K562 (cell line): ENCODE data around the gene BLOC1S4. TPM values are rescaled to one million over a fixed set of nuclear protein-coding genes. Genes with fewer than 3 reads are reported as not detected.

Experiments
- ATF7 ChIP-seq: fragments of 450-650 bp; IDR thresholded peaks from 2 replicates; pipeline ENCODE4 v1.7.1; 2014; ENCODE audit warnings: mild to moderate bottlenecking, moderate library complexity
- CCNT2 ChIP-seq: IDR thresholded peaks from 2 replicates; pipeline ENCODE4 v1.6.1; 2011; ENCODE audit warnings: borderline replicate concordance, low read depth, mild to moderate bottlenecking, moderate library complexity, mixed read lengths, low read length; ENCODE audit not compliant: insufficient read length; ENCODE audit errors: extremely low read depth
- CEBPG ChIP-seq, 3 experiments: fragments of 200-800 bp in 1 of 3; sonication (Bioruptor generic) in 1 of 3; sonication (generic) in 1 of 3; formaldehyde crosslinking in 1 of 3; IDR thresholded peaks in 2 of 3; conservative IDR thresholded peaks in 1 of 3; 2 replicates each; pipeline versions ENCODE4 v1.6.1 to v1.8.0; 2016 to 2022; ENCODE audit warnings: missing compliant biosample characterization in 2 of 3, missing genetic modification characterization in 2 of 3, mild to moderate bottlenecking in 1 of 3, missing genetic modification reagents in 1 of 3
- CREM ChIP-seq: IDR thresholded peaks from 2 replicates; pipeline ENCODE4 v1.6.1; 2014; ENCODE audit warnings: antibody characterized with exemption, low read depth
- ETS2 ChIP-seq: IDR thresholded peaks from 2 replicates; pipeline ENCODE4 v1.6.1; 2016; ENCODE audit warnings: borderline replicate concordance, missing genetic modification characterization, mild to moderate bottlenecking, moderate library complexity, missing compliant biosample characterization; ENCODE audit not compliant: poor library complexity, severe bottlenecking
- KLF1 ChIP-seq: fragments of 450-650 bp; IDR thresholded peaks from 2 replicates; pipeline ENCODE4 v1.6.1; 2016; ENCODE audit warnings: missing genetic modification characterization, missing compliant biosample characterization
- L3MBTL2 ChIP-seq: fragments of 450-650 bp; IDR thresholded peaks from 2 replicates; pipeline ENCODE4 v1.6.1; 2016; ENCODE audit warnings: mild to moderate bottlenecking, moderate library complexity
- LARP7 ChIP-seq: fragments of 450-650 bp; IDR thresholded peaks from 2 replicates; pipeline ENCODE4 v1.6.1; 2016
- MYC ChIP-seq, 2 experiments: fragments of 250-450 bp in 1 of 2; sonication (Bioruptor Pico) in 1 of 2; IDR thresholded peaks; 2 replicates each; pipeline versions ENCODE4 v1.5.1 to v1.6.1; 2012 to 2021; ENCODE audit warnings: low read depth in 2 of 2, borderline replicate concordance in 1 of 2, improper control_type of control experiment in 1 of 2, low read length in 1 of 2, mild to moderate bottlenecking in 1 of 2, moderate library complexity in 1 of 2
- RBFOX2 ChIP-seq: fragments of 200-400 bp; formaldehyde crosslinking; IDR thresholded peaks from 2 replicates; pipeline ENCODE4 v1.6.1; 2017; ENCODE audit warnings: low read depth, mild to moderate bottlenecking, low read length, moderate library complexity
- ZNF445 ChIP-seq: fragments of 250-450 bp; sonication (Bioruptor Pico); IDR thresholded peaks from 2 replicates; pipeline ENCODE4 v1.4.0; 2020; ENCODE audit warnings: low read depth, mild to moderate bottlenecking, moderate library complexity
- polyA plus RNA-seq, 8 experiments: library from polyadenylated mRNA; depleted of rRNA in 4 of 8; stranded (reverse) in 5 of 8; unstranded in 3 of 8; fragments of >200 nt; fragmentation: Nextera tagmentation in 2 of 8; fragmentation: Illumina TruSeq in 1 of 8; extraction: Ambion mirVana in 2 of 8; extraction: Trizol in 1 of 8; gene quantifications; 2 replicates each; pipeline versions ENCODE4 v1.2.1 to v1.2.3, GENCODE V29; 2011 to 2014; ENCODE audit warnings: inconsistent platforms in 1 of 8, missing spikeins in 1 of 8
- total RNA-seq, 7 experiments: library from RNA; depleted of rRNA in 6 of 7; stranded (reverse); fragments of >200 nt in 6 of 7; fragmentation: Illumina TruSeq in 2 of 7; extraction: Trizol in 2 of 7; gene quantifications; 2 replicates each; pipeline versions ENCODE4 v1.2.1 to v1.2.3, GENCODE V29; 2011 to 2021; ENCODE audit warnings: low replicate concordance in 1 of 7
- TF ChIP-seq, protein P1 (sequence below): fragments of 450-650 bp; IDR thresholded peaks from 2 replicates; pipeline ENCODE4 v1.6.1; 2016; ENCODE audit warnings: mild to moderate bottlenecking, moderate library complexity
- TF ChIP-seq, protein P2 (sequence below): fragments of 250-450 bp; sonication (Bioruptor Pico); IDR thresholded peaks from 2 replicates; pipeline ENCODE4 v1.4.0; 2020

BLOC1S4 gene
- total and polyA plus RNA-seq, 9 of the 15 experiments (the other 6 are each of a cell fraction or from before 2014, with no cell fraction given) = 3.1 to 31.6 (median 11.2) TPM

DNA sequence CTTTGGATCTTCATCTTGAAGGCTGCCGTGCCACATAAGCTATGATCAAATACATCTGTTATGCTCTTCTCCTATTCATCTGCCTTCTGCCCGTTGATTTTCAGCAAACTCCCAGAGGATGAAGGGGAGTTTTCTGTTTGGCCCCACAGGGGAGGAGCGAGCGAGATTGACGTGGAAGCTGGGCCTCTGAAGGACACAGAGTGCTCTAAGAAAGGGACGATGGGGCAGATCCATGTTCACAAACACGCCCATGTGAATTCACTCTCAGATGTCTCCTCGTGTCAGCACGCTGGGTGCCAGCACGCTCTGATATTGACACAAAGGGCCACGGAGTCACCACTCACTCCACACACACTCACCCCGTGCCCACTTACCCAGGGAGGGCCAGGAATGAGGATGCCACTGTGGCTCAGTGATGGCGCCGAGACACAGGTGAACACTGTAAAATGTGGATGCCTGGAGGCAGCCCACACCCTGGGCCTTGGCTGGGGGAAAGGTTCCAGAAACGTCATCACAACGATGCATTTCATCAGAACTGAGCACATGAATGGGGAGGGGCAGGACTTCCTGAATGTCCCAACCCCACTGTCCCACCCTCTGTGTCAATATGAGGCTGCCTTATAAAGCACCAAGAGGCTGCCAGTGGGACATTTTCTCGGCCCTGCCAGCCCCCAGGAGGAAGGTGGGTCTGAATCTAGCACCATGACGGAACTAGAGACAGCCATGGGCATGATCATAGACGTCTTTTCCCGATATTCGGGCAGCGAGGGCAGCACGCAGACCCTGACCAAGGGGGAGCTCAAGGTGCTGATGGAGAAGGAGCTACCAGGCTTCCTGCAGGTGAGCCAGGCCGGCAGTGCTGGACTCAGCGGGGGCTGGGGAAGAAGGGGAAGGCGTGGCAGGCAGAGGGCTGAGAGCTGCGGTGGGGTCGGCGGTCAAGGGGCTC lies 22.5 kb upstream of the BLOC1S4 start, which contains the start of gene S100P (continued):
- TF ChIP-seq CCNT2 = no peak
- peak; percentile 77; the same call in 1 of the 2 replicates for TF ChIP-seq CEBPG (CRISPR knock-in tag; IDR thresholded peaks at IDR 0.05)
- peak in 1 of 2 experiments; percentile 62; a peak in 1 of 4 replicates for TF ChIP-seq CEBPG (tag; conservative IDR thresholded peaks at IDR 0.05 in 1 of 2, IDR thresholded peaks at IDR 0.05 in 1 of 2)
- TF ChIP-seq, protein P1, sequence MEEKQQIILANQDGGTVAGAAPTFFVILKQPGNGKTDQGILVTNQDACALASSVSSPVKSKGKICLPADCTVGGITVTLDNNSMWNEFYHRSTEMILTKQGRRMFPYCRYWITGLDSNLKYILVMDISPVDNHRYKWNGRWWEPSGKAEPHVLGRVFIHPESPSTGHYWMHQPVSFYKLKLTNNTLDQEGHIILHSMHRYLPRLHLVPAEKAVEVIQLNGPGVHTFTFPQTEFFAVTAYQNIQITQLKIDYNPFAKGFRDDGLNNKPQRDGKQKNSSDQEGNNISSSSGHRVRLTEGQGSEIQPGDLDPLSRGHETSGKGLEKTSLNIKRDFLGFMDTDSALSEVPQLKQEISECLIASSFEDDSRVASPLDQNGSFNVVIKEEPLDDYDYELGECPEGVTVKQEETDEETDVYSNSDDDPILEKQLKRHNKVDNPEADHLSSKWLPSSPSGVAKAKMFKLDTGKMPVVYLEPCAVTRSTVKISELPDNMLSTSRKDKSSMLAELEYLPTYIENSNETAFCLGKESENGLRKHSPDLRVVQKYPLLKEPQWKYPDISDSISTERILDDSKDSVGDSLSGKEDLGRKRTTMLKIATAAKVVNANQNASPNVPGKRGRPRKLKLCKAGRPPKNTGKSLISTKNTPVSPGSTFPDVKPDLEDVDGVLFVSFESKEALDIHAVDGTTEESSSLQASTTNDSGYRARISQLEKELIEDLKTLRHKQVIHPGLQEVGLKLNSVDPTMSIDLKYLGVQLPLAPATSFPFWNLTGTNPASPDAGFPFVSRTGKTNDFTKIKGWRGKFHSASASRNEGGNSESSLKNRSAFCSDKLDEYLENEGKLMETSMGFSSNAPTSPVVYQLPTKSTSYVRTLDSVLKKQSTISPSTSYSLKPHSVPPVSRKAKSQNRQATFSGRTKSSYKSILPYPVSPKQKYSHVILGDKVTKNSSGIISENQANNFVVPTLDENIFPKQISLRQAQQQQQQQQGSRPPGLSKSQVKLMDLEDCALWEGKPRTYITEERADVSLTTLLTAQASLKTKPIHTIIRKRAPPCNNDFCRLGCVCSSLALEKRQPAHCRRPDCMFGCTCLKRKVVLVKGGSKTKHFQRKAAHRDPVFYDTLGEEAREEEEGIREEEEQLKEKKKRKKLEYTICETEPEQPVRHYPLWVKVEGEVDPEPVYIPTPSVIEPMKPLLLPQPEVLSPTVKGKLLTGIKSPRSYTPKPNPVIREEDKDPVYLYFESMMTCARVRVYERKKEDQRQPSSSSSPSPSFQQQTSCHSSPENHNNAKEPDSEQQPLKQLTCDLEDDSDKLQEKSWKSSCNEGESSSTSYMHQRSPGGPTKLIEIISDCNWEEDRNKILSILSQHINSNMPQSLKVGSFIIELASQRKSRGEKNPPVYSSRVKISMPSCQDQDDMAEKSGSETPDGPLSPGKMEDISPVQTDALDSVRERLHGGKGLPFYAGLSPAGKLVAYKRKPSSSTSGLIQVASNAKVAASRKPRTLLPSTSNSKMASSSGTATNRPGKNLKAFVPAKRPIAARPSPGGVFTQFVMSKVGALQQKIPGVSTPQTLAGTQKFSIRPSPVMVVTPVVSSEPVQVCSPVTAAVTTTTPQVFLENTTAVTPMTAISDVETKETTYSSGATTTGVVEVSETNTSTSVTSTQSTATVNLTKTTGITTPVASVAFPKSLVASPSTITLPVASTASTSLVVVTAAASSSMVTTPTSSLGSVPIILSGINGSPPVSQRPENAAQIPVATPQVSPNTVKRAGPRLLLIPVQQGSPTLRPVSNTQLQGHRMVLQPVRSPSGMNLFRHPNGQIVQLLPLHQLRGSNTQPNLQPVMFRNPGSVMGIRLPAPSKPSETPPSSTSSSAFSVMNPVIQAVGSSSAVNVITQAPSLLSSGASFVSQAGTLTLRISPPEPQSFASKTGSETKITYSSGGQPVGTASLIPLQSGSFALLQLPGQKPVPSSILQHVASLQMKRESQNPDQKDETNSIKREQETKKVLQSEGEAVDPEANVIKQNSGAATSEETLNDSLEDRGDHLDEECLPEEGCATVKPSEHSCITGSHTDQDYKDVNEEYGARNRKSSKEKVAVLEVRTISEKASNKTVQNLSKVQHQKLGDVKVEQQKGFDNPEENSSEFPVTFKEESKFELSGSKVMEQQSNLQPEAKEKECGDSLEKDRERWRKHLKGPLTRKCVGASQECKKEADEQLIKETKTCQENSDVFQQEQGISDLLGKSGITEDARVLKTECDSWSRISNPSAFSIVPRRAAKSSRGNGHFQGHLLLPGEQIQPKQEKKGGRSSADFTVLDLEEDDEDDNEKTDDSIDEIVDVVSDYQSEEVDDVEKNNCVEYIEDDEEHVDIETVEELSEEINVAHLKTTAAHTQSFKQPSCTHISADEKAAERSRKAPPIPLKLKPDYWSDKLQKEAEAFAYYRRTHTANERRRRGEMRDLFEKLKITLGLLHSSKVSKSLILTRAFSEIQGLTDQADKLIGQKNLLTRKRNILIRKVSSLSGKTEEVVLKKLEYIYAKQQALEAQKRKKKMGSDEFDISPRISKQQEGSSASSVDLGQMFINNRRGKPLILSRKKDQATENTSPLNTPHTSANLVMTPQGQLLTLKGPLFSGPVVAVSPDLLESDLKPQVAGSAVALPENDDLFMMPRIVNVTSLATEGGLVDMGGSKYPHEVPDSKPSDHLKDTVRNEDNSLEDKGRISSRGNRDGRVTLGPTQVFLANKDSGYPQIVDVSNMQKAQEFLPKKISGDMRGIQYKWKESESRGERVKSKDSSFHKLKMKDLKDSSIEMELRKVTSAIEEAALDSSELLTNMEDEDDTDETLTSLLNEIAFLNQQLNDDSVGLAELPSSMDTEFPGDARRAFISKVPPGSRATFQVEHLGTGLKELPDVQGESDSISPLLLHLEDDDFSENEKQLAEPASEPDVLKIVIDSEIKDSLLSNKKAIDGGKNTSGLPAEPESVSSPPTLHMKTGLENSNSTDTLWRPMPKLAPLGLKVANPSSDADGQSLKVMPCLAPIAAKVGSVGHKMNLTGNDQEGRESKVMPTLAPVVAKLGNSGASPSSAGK = peak; percentile 61
- peak; percentile 77 for TF ChIP-seq RBFOX2
- TF ChIP-seq, protein P2, sequence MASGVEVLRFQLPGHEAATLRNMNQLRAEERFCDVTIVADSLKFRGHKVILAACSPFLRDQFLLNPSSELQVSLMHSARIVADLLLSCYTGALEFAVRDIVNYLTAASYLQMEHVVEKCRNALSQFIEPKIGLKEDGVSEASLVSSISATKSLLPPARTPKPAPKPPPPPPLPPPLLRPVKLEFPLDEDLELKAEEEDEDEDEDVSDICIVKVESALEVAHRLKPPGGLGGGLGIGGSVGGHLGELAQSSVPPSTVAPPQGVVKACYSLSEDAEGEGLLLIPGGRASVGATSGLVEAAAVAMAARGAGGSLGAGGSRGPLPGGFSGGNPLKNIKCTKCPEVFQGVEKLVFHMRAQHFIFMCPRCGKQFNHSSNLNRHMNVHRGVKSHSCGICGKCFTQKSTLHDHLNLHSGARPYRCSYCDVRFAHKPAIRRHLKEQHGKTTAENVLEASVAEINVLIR = peak; percentile 56
- peak; percentile 94 for TF ChIP-seq MYC (IDR thresholded peaks at IDR 0.05; ENCODE audit: low read depth, low read length)
- no peak for TF ChIP-seq MYC (CRISPR knock-in tag; IDR thresholded peaks at IDR 0.05; ENCODE audit: borderline replicate concordance, low read depth)
- TF ChIP-seq LARP7 = no peak
- TF ChIP-seq ZNF445 = no peak
- TF ChIP-seq L3MBTL2 = peak; percentile 61; the same call in 1 of the 2 replicates
- TF ChIP-seq KLF1 (tag) = peak; percentile 97
- TF ChIP-seq CREM = peak; percentile 88
- no peak for TF ChIP-seq ETS2 (tag)
- peak; percentile 81 for TF ChIP-seq ATF7
